ENCODE data around the gene PCDHGA5. TPM values are rescaled to one million over a fixed set of nuclear protein-coding genes. Genes with fewer than 3 reads are reported as not detected.
A peak's percentile ranks its signal among the peaks of the same experiment; 100 is the strongest.
"Not testable (repeated sequence)": the region's sequence is repeated elsewhere in the genome, so short reads cannot be mapped to it uniquely, and the experiment has no call there.

PCDHGA5 gene
- total and polyA plus RNA-seq, 10 donors, result 0.04 to 3.1 (median 2.2) TPM; not detected in 1

GRCh38 chr5:141371572-141372475 is 7.9 kb downstream of the PCDHGA5 start:
- intact Hi-C loops (cut with DNase I; ENCODE audit: low total_unique reads), result no loop called here
- Histone ChIP-seq H3K27me3 (replicated peaks in 1 of 7) (peaks cover 0 to 92% (median 14%) of the 10 kb centered on the region in 7 donors), H3K9me3 (peaks cover 0 to 100% (median 96%) of the 10 kb centered on the region in 8 donors)

GRCh38 chr5:141373673-141374317 is 9.8 kb downstream of the PCDHGA5 start, which contains the start of gene PCDHGA6:
PCDHGA6 (plus strand) TSS chr5:141373891; CDS start chr5:141374084, 193 bp downstream.
- peak within 1 kb of the TSS in 2 of 8 donors; percentile 25 to 55 for H3K4me3 ChIP-seq
- peaks cover 0 to 87% (median 10%) of the 10 kb centered on the region in 7 donors for H3K27me3 ChIP-seq (replicated peaks in 1 of 7)
- peaks cover 0 to 100% (median 98%) of the 10 kb centered on the region in 8 donors for H3K9me3 ChIP-seq

More at GRCh38 chr5:141371572-141372475, 7.9 kb downstream of the PCDHGA5 start:
- 28 to 44% (median 37%) methylated on average over 23 to 69 of the region's 69 CpGs for WGBS, 5 donors
- H3K36me3 ChIP-seq, result no peaks in the 10 kb centered on the region
- H3K4me3 ChIP-seq, result peak overlapping the region in 1 of 8 donors; percentile 17
- H3K4me1 ChIP-seq, result no peaks in the 10 kb centered on the region
- TF ChIP-seq POLR2AphosphoS5 (IDR thresholded peaks at IDR 0.05) (no peak), CTCF (IDR thresholded peaks at IDR 0.05 in 8 of 11, conservative IDR thresholded peaks at IDR 0.05 in 3 of 11) (no peak), POLR2A (IDR thresholded peaks at IDR 0.05) (no peak)
- no peak overlapping the region for H3K27ac ChIP-seq
- DNase-seq, result no peak

GRCh38 chr5:141374627-141375026 is 10.7 kb downstream of the PCDHGA5 start:
- 51 to 66% (median 56%) methylated on average over 14 of the region's 14 CpGs for WGBS, 5 donors
- peaks cover 0 to 79% (median 10%) of the 10 kb centered on the region in 7 donors for H3K27me3 ChIP-seq (replicated peaks in 1 of 7)
- peak overlapping the region in 1 of 8 donors; percentile 55 for H3K4me3 ChIP-seq
- H3K9me3 ChIP-seq, result peaks cover 0 to 100% (median 98%) of the 10 kb centered on the region in 8 donors
- no peak for DNase-seq
- H3K36me3 ChIP-seq, result no peaks in the 10 kb centered on the region
- intact Hi-C loops (cut with DNase I; ENCODE audit: low total_unique reads), result no loop called here
- H3K27ac ChIP-seq, result no peak overlapping the region
- no peak for TF ChIP-seq CTCF (IDR thresholded peaks at IDR 0.05 in 8 of 11, conservative IDR thresholded peaks at IDR 0.05 in 3 of 11)
- TF ChIP-seq POLR2A (IDR thresholded peaks at IDR 0.05), result no peak
- TF ChIP-seq POLR2AphosphoS5 (IDR thresholded peaks at IDR 0.05), result no peak
- H3K4me1 ChIP-seq, result no peaks in the 10 kb centered on the region

More at GRCh38 chr5:141373673-141374317, 9.8 kb downstream of the PCDHGA5 start, which contains the start of gene PCDHGA6:
- 21 to 31% (median 23%) methylated on average over 19 to 27 of the region's 27 CpGs for WGBS, 5 donors
- no peaks in the 10 kb centered on the region for H3K36me3 ChIP-seq
- intact Hi-C loops (cut with DNase I; ENCODE audit: low total_unique reads), result no loop called here
- no peaks in the 10 kb centered on the region for H3K4me1 ChIP-seq
- peak in 4 of 11 experiments; percentile 11 to 32 (median 18) for TF ChIP-seq CTCF (IDR thresholded peaks at IDR 0.05 in 8 of 11, conservative IDR thresholded peaks at IDR 0.05 in 3 of 11)
- TF ChIP-seq POLR2A (IDR thresholded peaks at IDR 0.05), result no peak
- H3K27ac ChIP-seq, result no peak within 1 kb of the TSS
- no peak for DNase-seq

- WGBS, 5 donors, result 29 to 57% (median 52%) methylated on average over 10 to 43 of the region's 48 CpGs
- H3K27me3 ChIP-seq (replicated peaks in 1 of 7), result peaks cover 0 to 75% (median 7%) of the 10 kb centered on the region in 7 donors
- DNase-seq; H3K27ac ChIP-seq; H3K4me1 ChIP-seq; H3K4me3 ChIP-seq; intact Hi-C loops (cut with DNase I; ENCODE audit: low total_unique reads); H3K36me3 ChIP-seq: not testable (repeated sequence)
- H3K9me3 ChIP-seq, result peaks cover 0 to 100% (median 98%) of the 10 kb centered on the region in 8 donors
Observed at GRCh38 chr5:141375444-141376155, 11.6 kb downstream of the PCDHGA5 start.

All from spleen (tissue), 11 donors.